BLaER1 (cell line): Measurements from ENCODE around the gene ZNF358.
A peak's percentile ranks its signal among the peaks of the same experiment; 100 is the strongest.

Source experiments
- H3K27ac ChIP-seq: shearing (Covaris generic); formaldehyde crosslinking; 2 replicates; pipeline ENCODE4 v1.8.1; 2022
- H3K27me3 ChIP-seq: shearing (Covaris generic); formaldehyde crosslinking; 2 replicates; pipeline ENCODE4 v1.8.1; 2022
- H3K36me3 ChIP-seq: shearing (Covaris generic); formaldehyde crosslinking; 2 replicates; pipeline ENCODE4 v1.8.1; 2022
- H3K4me1 ChIP-seq: shearing (Covaris generic); formaldehyde crosslinking; 2 replicates; pipeline ENCODE4 v1.8.1; 2022
- H3K4me2 ChIP-seq: shearing (Covaris generic); formaldehyde crosslinking; 2 replicates; pipeline ENCODE4 v1.8.1; 2022
- H3K4me3 ChIP-seq: shearing (Covaris generic); formaldehyde crosslinking; 2 replicates; pipeline ENCODE4 v1.8.1; 2022
- H3K9ac ChIP-seq: shearing (Covaris generic); formaldehyde crosslinking; 2 replicates; pipeline ENCODE4 v1.8.1; 2022
- H3K9me3 ChIP-seq: shearing (Covaris generic); formaldehyde crosslinking; 2 replicates; pipeline ENCODE4 v1.8.1; 2022
- H4K20me1 ChIP-seq: shearing (Covaris generic); formaldehyde crosslinking; 2 replicates; pipeline ENCODE4 v1.8.1; 2022
- Cebpa-rat ChIP-seq: shearing (Covaris generic); IDR thresholded peaks from 2 replicates; pipeline ENCODE4 v1.8.1; 2022

The ZNF358 gene

DNA sequence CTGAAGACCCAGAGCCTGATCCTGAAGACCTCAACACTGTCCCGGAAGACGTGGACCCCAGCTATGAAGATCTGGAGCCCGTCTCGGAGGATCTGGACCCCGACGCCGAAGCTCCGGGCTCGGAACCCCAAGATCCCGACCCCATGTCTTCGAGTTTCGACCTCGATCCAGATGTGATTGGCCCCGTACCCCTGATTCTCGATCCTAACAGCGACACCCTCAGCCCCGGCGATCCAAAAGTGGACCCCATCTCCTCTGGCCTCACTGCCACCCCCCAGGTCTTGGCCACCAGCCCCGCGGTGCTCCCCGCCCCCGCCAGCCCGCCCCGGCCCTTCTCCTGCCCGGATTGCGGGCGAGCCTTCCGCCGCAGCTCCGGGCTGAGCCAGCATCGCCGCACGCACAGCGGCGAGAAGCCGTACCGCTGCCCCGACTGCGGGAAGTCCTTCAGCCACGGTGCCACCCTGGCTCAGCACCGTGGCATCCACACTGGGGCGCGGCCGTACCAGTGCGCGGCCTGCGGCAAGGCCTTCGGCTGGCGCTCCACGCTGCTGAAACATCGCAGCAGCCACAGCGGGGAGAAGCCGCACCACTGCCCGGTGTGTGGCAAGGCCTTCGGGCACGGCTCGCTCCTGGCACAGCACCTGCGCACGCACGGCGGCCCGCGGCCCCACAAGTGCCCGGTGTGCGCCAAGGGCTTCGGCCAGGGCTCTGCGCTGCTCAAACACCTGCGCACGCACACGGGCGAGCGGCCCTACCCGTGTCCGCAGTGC is 3.6 kb downstream of the ZNF358 start:
- H3K27ac ChIP-seq, result no peak overlapping the region
- no peaks in the 10 kb centered on the region for H3K9me3 ChIP-seq
- H3K4me3 ChIP-seq, result no peak overlapping the region
- H3K4me2 ChIP-seq, result no peak overlapping the region
- TF ChIP-seq Cebpa-rat, result no peak
- H4K20me1 ChIP-seq, result no peaks in the 10 kb centered on the region
- no peak overlapping the region for H3K9ac ChIP-seq
- H3K36me3 ChIP-seq, result peaks cover 21% of the 10 kb centered on the region
- H3K27me3 ChIP-seq, result no peaks in the 10 kb centered on the region
- H3K4me1 ChIP-seq, result peaks cover 41% of the 10 kb centered on the region

DNA sequence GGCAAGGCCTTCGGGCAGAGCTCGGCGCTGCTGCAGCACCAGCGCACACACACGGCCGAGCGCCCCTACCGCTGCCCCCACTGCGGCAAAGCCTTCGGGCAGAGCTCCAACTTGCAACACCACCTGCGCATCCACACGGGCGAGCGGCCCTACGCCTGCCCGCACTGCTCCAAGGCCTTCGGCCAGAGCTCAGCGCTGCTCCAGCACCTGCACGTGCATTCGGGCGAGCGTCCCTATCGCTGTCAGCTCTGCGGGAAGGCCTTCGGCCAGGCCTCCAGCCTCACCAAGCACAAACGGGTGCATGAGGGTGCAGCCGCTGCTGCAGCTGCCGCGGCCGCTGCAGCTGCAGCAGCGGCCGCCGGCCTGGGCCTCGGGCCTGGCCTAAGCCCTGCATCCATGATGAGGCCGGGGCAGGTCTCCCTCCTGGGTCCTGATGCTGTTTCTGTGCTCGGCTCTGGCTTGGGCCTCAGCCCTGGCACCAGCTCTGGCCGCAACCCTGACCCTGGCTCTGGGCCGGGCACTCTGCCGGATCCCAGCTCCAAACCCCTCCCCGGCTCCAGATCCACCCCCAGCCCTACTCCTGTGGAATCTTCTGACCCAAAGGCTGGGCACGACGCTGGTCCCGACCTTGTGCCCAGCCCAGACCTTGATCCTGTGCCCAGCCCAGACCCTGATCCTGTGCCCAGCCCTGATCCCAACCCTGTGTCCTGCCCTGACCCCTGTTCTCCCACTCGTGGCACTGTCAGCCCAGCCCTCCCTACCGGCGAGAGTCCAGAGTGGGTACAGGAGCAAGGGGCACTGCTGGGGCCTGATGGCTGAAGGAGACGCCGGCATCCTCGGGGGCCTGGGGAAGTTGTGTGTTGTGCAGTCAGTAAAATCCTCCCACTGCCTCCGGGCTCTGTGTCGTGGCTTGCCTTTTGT is 4.5 kb downstream of the ZNF358 start:
- no peak overlapping the region for H3K4me2 ChIP-seq
- H3K9me3 ChIP-seq, result no peaks in the 10 kb centered on the region
- H3K27me3 ChIP-seq, result no peaks in the 10 kb centered on the region
- no peak overlapping the region for H3K27ac ChIP-seq
- no peak for TF ChIP-seq Cebpa-rat
- peaks cover 21% of the 10 kb centered on the region for H3K36me3 ChIP-seq
- H4K20me1 ChIP-seq, result no peaks in the 10 kb centered on the region
- no peak overlapping the region for H3K4me3 ChIP-seq
- peaks cover 37% of the 10 kb centered on the region for H3K4me1 ChIP-seq
- H3K9ac ChIP-seq, result no peak overlapping the region

DNA sequence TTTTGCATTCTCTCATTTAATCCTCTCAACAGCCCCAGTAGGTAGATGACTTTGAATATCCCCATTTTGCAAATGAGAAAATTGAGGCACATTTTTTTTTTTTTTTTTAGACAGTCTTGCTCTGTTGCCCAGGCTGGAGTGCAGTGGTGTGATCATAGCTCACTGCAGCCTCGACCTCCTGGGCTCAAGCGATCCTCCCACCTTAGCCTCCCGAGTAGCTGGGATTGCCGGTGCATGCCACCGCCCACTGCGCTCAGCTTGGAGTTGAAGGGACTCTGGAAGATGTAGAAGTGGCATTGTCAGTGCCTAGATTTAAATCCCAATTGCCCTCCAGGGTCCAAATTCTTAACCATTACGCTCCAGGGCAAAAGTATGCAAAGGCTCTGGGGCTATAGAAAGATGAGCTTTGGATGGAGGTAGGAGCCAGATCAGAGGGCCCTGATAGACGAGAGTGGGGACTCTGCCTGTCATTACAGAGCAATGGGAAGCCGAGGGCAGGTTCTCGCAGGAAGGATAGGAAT is 5.7 kb downstream of the ZNF358 start:
- H3K27ac ChIP-seq, result peak overlapping the region; percentile 63
- peak overlapping the region; percentile 86 for H3K4me3 ChIP-seq
- no peaks in the 10 kb centered on the region for H3K9me3 ChIP-seq
- H3K4me1 ChIP-seq, result peaks cover 32% of the 10 kb centered on the region
- H4K20me1 ChIP-seq, result no peaks in the 10 kb centered on the region
- H3K9ac ChIP-seq, result peak overlapping the region; percentile 73
- no peaks in the 10 kb centered on the region for H3K27me3 ChIP-seq
- peak overlapping the region; percentile 100 for H3K4me2 ChIP-seq
- peaks cover 25% of the 10 kb centered on the region for H3K36me3 ChIP-seq
- TF ChIP-seq Cebpa-rat, result no peak

DNA sequence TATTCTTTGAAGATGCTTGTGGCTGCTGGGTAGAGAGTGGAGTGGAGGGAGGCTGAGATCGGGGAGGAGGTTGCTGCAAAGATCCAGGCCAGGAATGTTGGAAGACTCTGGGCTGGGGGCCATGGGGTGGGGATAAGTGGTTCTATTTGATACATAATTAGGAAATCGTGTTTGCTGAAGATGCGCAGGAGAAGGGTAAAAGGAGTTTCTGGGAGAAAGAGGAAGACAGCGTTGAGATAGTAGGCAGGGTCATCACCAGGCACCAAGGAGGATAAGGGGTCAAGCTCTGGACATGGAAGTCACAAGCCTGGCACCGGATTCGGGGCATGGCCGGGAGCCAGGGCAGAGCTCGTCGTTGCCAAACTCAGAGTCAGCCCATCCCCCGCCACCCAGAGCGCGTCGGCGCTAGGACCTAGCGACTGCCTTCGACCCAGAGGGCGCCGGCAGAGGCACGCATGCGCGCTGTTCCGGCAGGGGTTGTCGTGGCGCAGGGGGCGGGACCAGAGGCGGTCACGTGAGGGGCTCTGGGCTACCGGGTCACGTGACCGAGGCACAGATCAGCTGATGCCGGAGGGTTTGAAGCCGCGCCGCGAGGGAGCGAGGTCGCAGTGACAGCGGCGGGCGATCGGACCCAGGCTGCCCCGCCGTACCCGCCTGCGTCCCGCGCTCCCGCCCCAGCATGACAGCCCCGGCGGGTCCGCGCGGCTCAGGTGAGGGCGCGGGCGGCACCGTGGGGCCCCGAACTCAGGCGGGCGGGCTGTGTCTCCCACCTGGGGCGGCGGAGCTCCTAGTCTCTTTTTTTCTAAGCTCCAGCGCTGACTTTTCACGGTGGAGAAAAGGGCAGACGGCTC is 6.4 kb downstream of the ZNF358 start, which contains the start of gene MCOLN1:
Gene MCOLN1, plus strand, starts transcription at position 553 of the 851 bp plus-strand sequence. Its CDS starts 127 bp downstream, at position 680.
- no peak for TF ChIP-seq Cebpa-rat
- Histone ChIP-seq H3K4me3 (peak within 1 kb of the TSS; percentile 86), H4K20me1 (no peaks in the 10 kb centered on the region), H3K36me3 (peaks cover 25% of the 10 kb centered on the region), H3K4me1 (peaks cover 25% of the 10 kb centered on the region), H3K27me3 (no peaks in the 10 kb centered on the region), H3K9me3 (no peaks in the 10 kb centered on the region), H3K4me2 (peak within 1 kb of the TSS; percentile 100), H3K27ac (peak within 1 kb of the TSS; percentile 64), H3K9ac (peak within 1 kb of the TSS; percentile 83)

DNA sequence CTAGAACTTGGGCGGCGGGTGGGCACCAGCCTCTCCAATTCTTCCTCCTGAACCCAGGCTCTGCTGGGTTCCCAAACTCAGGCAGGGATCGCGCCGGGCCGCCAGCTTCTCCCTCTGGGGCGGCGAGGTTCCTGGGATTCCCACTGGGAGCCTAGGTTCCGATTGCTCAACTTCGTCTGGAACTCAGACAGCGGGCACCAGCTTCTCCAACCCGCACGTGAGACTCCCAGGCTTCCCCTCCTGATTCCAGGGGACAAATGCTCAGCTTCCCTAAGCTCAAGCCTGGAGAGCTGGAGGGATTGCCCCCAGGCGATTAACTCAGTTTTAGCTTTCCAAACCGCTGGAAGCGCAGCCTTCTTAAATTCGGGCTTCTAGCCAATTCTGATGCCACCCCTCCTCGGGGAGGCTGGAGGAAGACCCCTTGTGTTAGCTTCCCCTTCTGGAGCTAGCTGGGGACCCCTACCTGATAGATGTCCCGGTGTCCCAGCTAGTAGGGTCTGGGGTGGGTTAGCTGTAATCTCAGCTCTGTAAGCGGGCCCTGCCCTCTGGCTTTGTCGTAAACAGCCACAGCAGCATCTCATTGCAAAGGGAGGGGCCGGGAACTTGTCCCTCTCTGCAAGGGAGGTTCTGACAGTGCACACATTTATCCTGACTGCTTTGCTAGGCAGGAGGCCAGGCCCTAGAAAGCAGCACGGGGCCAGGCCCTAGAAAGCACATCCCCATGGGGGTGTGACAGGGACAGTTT is 7.2 kb downstream of the ZNF358 start:
- H4K20me1 ChIP-seq, result no peaks in the 10 kb centered on the region
- TF ChIP-seq Cebpa-rat, result no peak
- H3K9ac ChIP-seq, result peak overlapping the region; percentile 83
- H3K4me1 ChIP-seq, result peaks cover 21% of the 10 kb centered on the region
- peak overlapping the region; percentile 100 for H3K4me2 ChIP-seq
- no peaks in the 10 kb centered on the region for H3K27me3 ChIP-seq
- H3K4me3 ChIP-seq, result peak overlapping the region; percentile 86
- H3K27ac ChIP-seq, result peak overlapping the region; percentile 64; the same call in 1 of the 2 replicates
- H3K9me3 ChIP-seq, result no peaks in the 10 kb centered on the region
- H3K36me3 ChIP-seq, result peaks cover 32% of the 10 kb centered on the region

DNA sequence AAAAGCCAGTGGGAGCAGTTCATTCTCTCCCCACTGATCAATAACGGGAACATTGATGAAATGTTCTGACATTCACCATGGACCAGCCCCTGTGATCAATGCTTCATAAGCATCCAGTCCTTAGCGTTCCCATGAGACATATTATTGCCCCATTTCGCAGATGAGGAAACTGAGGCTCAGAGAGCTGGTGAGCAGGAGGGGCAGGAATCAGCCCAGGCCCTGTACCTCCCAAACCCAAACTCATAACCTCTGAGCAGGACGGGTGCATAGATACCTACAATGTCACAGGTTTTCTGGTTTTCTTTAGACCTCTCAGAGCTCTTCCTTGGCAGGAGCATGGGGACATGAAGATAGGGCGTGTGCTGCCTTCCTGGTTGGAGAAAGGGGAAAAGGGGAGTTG is 8.6 kb downstream of the ZNF358 start:
- no peak for TF ChIP-seq Cebpa-rat
- Histone ChIP-seq H3K36me3 (peaks cover 38% of the 10 kb centered on the region), H3K9ac (no peak overlapping the region)

DNA sequence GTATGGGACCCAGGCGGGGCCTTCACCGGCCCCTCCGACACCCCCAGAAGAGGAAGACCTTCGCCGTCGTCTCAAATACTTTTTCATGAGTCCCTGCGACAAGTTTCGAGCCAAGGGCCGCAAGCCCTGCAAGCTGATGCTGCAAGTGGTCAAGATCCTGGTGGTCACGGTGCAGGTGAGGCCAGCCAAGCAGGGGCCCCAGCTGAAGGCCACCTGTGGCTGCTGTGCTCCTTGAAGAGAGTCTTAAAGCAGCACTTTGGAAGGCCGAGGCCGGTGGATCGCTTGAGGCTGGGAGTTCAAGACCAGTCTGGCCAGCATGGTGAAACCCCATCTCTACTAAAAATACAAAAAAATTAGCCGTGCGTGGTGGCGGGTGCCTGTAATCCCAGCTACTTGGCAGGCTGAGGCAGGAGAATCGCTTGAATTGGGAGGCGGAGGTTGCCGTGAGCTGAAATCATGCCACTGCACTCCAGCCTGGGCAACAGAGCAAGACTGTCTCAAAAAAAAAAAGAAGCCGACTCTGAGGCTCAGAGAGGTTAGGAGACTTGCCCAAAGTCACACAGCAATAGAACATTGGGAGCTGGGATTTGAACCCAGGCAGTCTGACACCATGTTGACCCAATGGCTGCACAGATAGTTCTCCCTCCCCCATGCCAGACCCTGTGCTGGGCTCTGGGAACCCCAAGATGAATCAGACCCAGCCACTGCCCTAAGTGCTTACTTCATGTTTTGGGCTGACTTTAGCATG is 9.3 kb downstream of the ZNF358 start:
- H3K4me1 ChIP-seq, result peaks cover 21% of the 10 kb centered on the region
- H3K27me3 ChIP-seq, result no peaks in the 10 kb centered on the region
- no peak for TF ChIP-seq Cebpa-rat
- no peak overlapping the region for H3K4me2 ChIP-seq
- H4K20me1 ChIP-seq, result no peaks in the 10 kb centered on the region
- H3K9ac ChIP-seq, result no peak overlapping the region
- H3K4me3 ChIP-seq, result no peak overlapping the region
- peaks cover 38% of the 10 kb centered on the region for H3K36me3 ChIP-seq
- no peak overlapping the region for H3K27ac ChIP-seq
- H3K9me3 ChIP-seq, result no peaks in the 10 kb centered on the region

More for the DNA sequence above, 8.6 kb downstream of the ZNF358 start:
- Histone ChIP-seq H3K4me3 (no peak overlapping the region), H3K27me3 (no peaks in the 10 kb centered on the region), H4K20me1 (no peaks in the 10 kb centered on the region), H3K4me2 (no peak overlapping the region), H3K9me3 (no peaks in the 10 kb centered on the region), H3K4me1 (peaks cover 21% of the 10 kb centered on the region), H3K27ac (no peak overlapping the region)
